ENCODE results near the gene KLK13. TPM values are rescaled to one million over a fixed set of nuclear protein-coding genes. Genes with fewer than 3 reads are reported as not detected.

The KLK13 gene
- total RNA-seq, 1 donor, result not detected

- H3K4me2 ChIP-seq (ENCODE audit: insufficient read depth, low read length), result no peak overlapping the region
- no peak for TF ChIP-seq CTCF (IDR thresholded peaks at IDR 0.05; ENCODE audit: extremely low read depth, low read depth, low read length)
- no peaks in the 10 kb centered on the region for H3K79me2 ChIP-seq (ENCODE audit: insufficient read depth, low read length)
- H3K36me3 ChIP-seq (ENCODE audit: insufficient read depth, low read length), result no peaks in the 10 kb centered on the region
- no peaks in the 10 kb centered on the region for H3K9me3 ChIP-seq (ENCODE audit: low read depth, low read length)
- H4K20me1 ChIP-seq (ENCODE audit: insufficient read depth, low read length), result no peaks in the 10 kb centered on the region
- no peaks in the 10 kb centered on the region for H3K4me1 ChIP-seq (ENCODE audit: insufficient read depth, low read length)
- DNase-seq (ENCODE audit: insufficient read length, low spot score, missing footprints), result peak; percentile 68
- no peak overlapping the region for H3K27ac ChIP-seq (ENCODE audit: low read depth, low read length)
- peaks cover 34% of the 10 kb centered on the region for H3K27me3 ChIP-seq (ENCODE audit: insufficient read depth, low read length)
- H2AFZ ChIP-seq (ENCODE audit: low read length), result no peak overlapping the region
- H3K4me3 ChIP-seq (ENCODE audit: insufficient read depth, low read length), result no peak overlapping the region
Measured at GRCh38 chr19:51015691-51016267, 49.1 kb downstream of the KLK13 start.

- Histone ChIP-seq H3K27me3 (ENCODE audit: insufficient read depth, low read length) (peaks cover 22% of the 10 kb centered on the region), H3K4me3 (ENCODE audit: insufficient read depth, low read length) (no peak overlapping the region), H3K4me2 (ENCODE audit: insufficient read depth, low read length) (no peak overlapping the region), H3K27ac (ENCODE audit: low read depth, low read length) (no peak overlapping the region), H3K36me3 (ENCODE audit: insufficient read depth, low read length) (no peaks in the 10 kb centered on the region), H3K9me3 (ENCODE audit: low read depth, low read length) (no peaks in the 10 kb centered on the region), H4K20me1 (ENCODE audit: insufficient read depth, low read length) (no peaks in the 10 kb centered on the region), H3K79me2 (ENCODE audit: insufficient read depth, low read length) (no peaks in the 10 kb centered on the region), H2AFZ (ENCODE audit: low read length) (no peak overlapping the region), H3K4me1 (ENCODE audit: insufficient read depth, low read length) (no peaks in the 10 kb centered on the region)
- TF ChIP-seq CTCF (IDR thresholded peaks at IDR 0.05; ENCODE audit: extremely low read depth, low read depth, low read length), result no peak
- DNase-seq (ENCODE audit: insufficient read length, low spot score, missing footprints), result peak; percentile 71
Measured at GRCh38 chr19:51014242-51014641, 50.6 kb downstream of the KLK13 start.

GRCh38 chr19:51012661-51013190, 52.2 kb downstream of the KLK13 start:
- no peaks in the 10 kb centered on the region for H4K20me1 ChIP-seq (ENCODE audit: insufficient read depth, low read length)
- no peak for TF ChIP-seq CTCF (IDR thresholded peaks at IDR 0.05; ENCODE audit: extremely low read depth, low read depth, low read length)
- no peak overlapping the region for H2AFZ ChIP-seq (ENCODE audit: low read length)
- no peaks in the 10 kb centered on the region for H3K9me3 ChIP-seq (ENCODE audit: low read depth, low read length)
- H3K4me2 ChIP-seq (ENCODE audit: insufficient read depth, low read length), result no peak overlapping the region
- DNase-seq (ENCODE audit: insufficient read length, low spot score, missing footprints), result peak; percentile 42
- H3K79me2 ChIP-seq (ENCODE audit: insufficient read depth, low read length), result no peaks in the 10 kb centered on the region
- H3K36me3 ChIP-seq (ENCODE audit: insufficient read depth, low read length), result no peaks in the 10 kb centered on the region
- no peaks in the 10 kb centered on the region for H3K4me1 ChIP-seq (ENCODE audit: insufficient read depth, low read length)
- H3K27ac ChIP-seq (ENCODE audit: low read depth, low read length), result no peak overlapping the region
- no peak overlapping the region for H3K4me3 ChIP-seq (ENCODE audit: insufficient read depth, low read length)
- H3K27me3 ChIP-seq (ENCODE audit: insufficient read depth, low read length), result peaks cover 8% of the 10 kb centered on the region

- Histone ChIP-seq H3K4me3 (ENCODE audit: insufficient read depth, low read length) (no peak overlapping the region), H4K20me1 (ENCODE audit: insufficient read depth, low read length) (no peaks in the 10 kb centered on the region), H3K9me3 (ENCODE audit: low read depth, low read length) (no peaks in the 10 kb centered on the region), H3K4me1 (ENCODE audit: insufficient read depth, low read length) (no peaks in the 10 kb centered on the region), H2AFZ (ENCODE audit: low read length) (no peak overlapping the region), H3K27ac (ENCODE audit: low read depth, low read length) (no peak overlapping the region), H3K36me3 (ENCODE audit: insufficient read depth, low read length) (no peaks in the 10 kb centered on the region), H3K4me2 (ENCODE audit: insufficient read depth, low read length) (no peak overlapping the region), H3K79me2 (ENCODE audit: insufficient read depth, low read length) (no peaks in the 10 kb centered on the region), H3K27me3 (ENCODE audit: insufficient read depth, low read length) (no peaks in the 10 kb centered on the region)
- DNase-seq (ENCODE audit: insufficient read length, low spot score, missing footprints), result no peak
- TF ChIP-seq CTCF (IDR thresholded peaks at IDR 0.05; ENCODE audit: extremely low read depth, low read depth, low read length), result no peak
Measured at GRCh38 chr19:51010066-51010795, 54.7 kb downstream of the KLK13 start.
